K562 (cell line): Measurements from ENCODE around the gene CCDC124. TPM values are rescaled to one million over a fixed set of nuclear protein-coding genes. Genes with fewer than 3 reads are reported as not detected.

Experiments used
- HES1 ChIP-seq: fragments of 450-650 bp; IDR thresholded peaks from 2 replicates; pipeline ENCODE4 v1.6.1; 2016; ENCODE audit warnings: low read depth, mild to moderate bottlenecking, moderate library complexity
- HMG20B ChIP-seq: fragments of 250-450 bp; sonication (Bioruptor Pico); IDR thresholded peaks from 2 replicates; pipeline ENCODE4 v1.5.0; 2021; ENCODE audit warnings: mild to moderate bottlenecking
- MCM3 ChIP-seq: fragments of 450-650 bp; IDR thresholded peaks from 2 replicates; pipeline ENCODE4 v1.6.1; 2016
- NFXL1 ChIP-seq: fragments of 450-650 bp; formaldehyde crosslinking; IDR thresholded peaks from 2 replicates; pipeline ENCODE4 v1.4.0; 2021; ENCODE audit warnings: mild to moderate bottlenecking
- WHSC1 ChIP-seq: IDR thresholded peaks from one replicate; pipeline ENCODE4 v1.6.1; 2012; ENCODE audit warnings: low read length, control low read depth, inconsistent platforms
- ZFX ChIP-seq: sonication (generic); formaldehyde crosslinking; IDR thresholded peaks from 2 replicates; pipeline ENCODE4 v1.8.0; 2022; ENCODE audit warnings: mild to moderate bottlenecking, missing genetic modification reagents, moderate library complexity
- ZNF507 ChIP-seq: conservative IDR thresholded peaks from 2 replicates; pipeline ENCODE4 v1.6.1; 2017; ENCODE audit warnings: missing genetic modification characterization, missing compliant biosample characterization
- polyA plus RNA-seq, 8 experiments: library from polyadenylated mRNA; depleted of rRNA in 4 of 8; stranded (reverse) in 5 of 8; unstranded in 3 of 8; fragments of >200 nt; fragmentation: Nextera tagmentation in 2 of 8; fragmentation: Illumina TruSeq in 1 of 8; extraction: Ambion mirVana in 2 of 8; extraction: Trizol in 1 of 8; gene quantifications; 2 replicates each; pipeline versions ENCODE4 v1.2.1 to v1.2.3, GENCODE V29; 2011 to 2014; ENCODE audit warnings: inconsistent platforms in 1 of 8, missing spikeins in 1 of 8
- total RNA-seq, 7 experiments: library from RNA; depleted of rRNA in 6 of 7; stranded (reverse); fragments of >200 nt in 6 of 7; fragmentation: Illumina TruSeq in 2 of 7; extraction: Trizol in 2 of 7; gene quantifications; 2 replicates each; pipeline versions ENCODE4 v1.2.1 to v1.2.3, GENCODE V29; 2011 to 2021; ENCODE audit warnings: low replicate concordance in 1 of 7
- TF ChIP-seq, protein P1 (sequence below): fragments of 450-650 bp; IDR thresholded peaks from 2 replicates; pipeline ENCODE4 v1.6.1; 2016; ENCODE audit warnings: mild to moderate bottlenecking, moderate library complexity
- TF ChIP-seq, protein P2 (sequence below): fragments of 450-650 bp; IDR thresholded peaks from 2 replicates; pipeline ENCODE4 v1.7.0; 2016; ENCODE audit warnings: borderline replicate concordance
- TF ChIP-seq, protein P3 (sequence below): fragments of 250-450 bp; sonication (Bioruptor Pico); IDR thresholded peaks from 2 replicates; pipeline ENCODE4 v1.4.0; 2020; ENCODE audit warnings: mild to moderate bottlenecking

CCDC124 gene
- total and polyA plus RNA-seq, 9 of the 15 experiments (the other 6 are each of a cell fraction or from before 2014, with no cell fraction given), result 5.8 to 234 (median 40.1) TPM

GRCh38 chr19:17950310-17951156 is 17.7 kb downstream of the CCDC124 start (continued):
- TF ChIP-seq, protein P1, sequence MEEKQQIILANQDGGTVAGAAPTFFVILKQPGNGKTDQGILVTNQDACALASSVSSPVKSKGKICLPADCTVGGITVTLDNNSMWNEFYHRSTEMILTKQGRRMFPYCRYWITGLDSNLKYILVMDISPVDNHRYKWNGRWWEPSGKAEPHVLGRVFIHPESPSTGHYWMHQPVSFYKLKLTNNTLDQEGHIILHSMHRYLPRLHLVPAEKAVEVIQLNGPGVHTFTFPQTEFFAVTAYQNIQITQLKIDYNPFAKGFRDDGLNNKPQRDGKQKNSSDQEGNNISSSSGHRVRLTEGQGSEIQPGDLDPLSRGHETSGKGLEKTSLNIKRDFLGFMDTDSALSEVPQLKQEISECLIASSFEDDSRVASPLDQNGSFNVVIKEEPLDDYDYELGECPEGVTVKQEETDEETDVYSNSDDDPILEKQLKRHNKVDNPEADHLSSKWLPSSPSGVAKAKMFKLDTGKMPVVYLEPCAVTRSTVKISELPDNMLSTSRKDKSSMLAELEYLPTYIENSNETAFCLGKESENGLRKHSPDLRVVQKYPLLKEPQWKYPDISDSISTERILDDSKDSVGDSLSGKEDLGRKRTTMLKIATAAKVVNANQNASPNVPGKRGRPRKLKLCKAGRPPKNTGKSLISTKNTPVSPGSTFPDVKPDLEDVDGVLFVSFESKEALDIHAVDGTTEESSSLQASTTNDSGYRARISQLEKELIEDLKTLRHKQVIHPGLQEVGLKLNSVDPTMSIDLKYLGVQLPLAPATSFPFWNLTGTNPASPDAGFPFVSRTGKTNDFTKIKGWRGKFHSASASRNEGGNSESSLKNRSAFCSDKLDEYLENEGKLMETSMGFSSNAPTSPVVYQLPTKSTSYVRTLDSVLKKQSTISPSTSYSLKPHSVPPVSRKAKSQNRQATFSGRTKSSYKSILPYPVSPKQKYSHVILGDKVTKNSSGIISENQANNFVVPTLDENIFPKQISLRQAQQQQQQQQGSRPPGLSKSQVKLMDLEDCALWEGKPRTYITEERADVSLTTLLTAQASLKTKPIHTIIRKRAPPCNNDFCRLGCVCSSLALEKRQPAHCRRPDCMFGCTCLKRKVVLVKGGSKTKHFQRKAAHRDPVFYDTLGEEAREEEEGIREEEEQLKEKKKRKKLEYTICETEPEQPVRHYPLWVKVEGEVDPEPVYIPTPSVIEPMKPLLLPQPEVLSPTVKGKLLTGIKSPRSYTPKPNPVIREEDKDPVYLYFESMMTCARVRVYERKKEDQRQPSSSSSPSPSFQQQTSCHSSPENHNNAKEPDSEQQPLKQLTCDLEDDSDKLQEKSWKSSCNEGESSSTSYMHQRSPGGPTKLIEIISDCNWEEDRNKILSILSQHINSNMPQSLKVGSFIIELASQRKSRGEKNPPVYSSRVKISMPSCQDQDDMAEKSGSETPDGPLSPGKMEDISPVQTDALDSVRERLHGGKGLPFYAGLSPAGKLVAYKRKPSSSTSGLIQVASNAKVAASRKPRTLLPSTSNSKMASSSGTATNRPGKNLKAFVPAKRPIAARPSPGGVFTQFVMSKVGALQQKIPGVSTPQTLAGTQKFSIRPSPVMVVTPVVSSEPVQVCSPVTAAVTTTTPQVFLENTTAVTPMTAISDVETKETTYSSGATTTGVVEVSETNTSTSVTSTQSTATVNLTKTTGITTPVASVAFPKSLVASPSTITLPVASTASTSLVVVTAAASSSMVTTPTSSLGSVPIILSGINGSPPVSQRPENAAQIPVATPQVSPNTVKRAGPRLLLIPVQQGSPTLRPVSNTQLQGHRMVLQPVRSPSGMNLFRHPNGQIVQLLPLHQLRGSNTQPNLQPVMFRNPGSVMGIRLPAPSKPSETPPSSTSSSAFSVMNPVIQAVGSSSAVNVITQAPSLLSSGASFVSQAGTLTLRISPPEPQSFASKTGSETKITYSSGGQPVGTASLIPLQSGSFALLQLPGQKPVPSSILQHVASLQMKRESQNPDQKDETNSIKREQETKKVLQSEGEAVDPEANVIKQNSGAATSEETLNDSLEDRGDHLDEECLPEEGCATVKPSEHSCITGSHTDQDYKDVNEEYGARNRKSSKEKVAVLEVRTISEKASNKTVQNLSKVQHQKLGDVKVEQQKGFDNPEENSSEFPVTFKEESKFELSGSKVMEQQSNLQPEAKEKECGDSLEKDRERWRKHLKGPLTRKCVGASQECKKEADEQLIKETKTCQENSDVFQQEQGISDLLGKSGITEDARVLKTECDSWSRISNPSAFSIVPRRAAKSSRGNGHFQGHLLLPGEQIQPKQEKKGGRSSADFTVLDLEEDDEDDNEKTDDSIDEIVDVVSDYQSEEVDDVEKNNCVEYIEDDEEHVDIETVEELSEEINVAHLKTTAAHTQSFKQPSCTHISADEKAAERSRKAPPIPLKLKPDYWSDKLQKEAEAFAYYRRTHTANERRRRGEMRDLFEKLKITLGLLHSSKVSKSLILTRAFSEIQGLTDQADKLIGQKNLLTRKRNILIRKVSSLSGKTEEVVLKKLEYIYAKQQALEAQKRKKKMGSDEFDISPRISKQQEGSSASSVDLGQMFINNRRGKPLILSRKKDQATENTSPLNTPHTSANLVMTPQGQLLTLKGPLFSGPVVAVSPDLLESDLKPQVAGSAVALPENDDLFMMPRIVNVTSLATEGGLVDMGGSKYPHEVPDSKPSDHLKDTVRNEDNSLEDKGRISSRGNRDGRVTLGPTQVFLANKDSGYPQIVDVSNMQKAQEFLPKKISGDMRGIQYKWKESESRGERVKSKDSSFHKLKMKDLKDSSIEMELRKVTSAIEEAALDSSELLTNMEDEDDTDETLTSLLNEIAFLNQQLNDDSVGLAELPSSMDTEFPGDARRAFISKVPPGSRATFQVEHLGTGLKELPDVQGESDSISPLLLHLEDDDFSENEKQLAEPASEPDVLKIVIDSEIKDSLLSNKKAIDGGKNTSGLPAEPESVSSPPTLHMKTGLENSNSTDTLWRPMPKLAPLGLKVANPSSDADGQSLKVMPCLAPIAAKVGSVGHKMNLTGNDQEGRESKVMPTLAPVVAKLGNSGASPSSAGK, result no peak
- TF ChIP-seq WHSC1, result no peak
- TF ChIP-seq, protein P2, sequence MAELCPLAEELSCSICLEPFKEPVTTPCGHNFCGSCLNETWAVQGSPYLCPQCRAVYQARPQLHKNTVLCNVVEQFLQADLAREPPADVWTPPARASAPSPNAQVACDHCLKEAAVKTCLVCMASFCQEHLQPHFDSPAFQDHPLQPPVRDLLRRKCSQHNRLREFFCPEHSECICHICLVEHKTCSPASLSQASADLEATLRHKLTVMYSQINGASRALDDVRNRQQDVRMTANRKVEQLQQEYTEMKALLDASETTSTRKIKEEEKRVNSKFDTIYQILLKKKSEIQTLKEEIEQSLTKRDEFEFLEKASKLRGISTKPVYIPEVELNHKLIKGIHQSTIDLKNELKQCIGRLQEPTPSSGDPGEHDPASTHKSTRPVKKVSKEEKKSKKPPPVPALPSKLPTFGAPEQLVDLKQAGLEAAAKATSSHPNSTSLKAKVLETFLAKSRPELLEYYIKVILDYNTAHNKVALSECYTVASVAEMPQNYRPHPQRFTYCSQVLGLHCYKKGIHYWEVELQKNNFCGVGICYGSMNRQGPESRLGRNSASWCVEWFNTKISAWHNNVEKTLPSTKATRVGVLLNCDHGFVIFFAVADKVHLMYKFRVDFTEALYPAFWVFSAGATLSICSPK, result no peak
- no peak for TF ChIP-seq ZFX (CRISPR knock-in tag)
- TF ChIP-seq HES1, result no peak
- no peak for TF ChIP-seq MCM3
- no peak for TF ChIP-seq HMG20B
- TF ChIP-seq, protein P3, sequence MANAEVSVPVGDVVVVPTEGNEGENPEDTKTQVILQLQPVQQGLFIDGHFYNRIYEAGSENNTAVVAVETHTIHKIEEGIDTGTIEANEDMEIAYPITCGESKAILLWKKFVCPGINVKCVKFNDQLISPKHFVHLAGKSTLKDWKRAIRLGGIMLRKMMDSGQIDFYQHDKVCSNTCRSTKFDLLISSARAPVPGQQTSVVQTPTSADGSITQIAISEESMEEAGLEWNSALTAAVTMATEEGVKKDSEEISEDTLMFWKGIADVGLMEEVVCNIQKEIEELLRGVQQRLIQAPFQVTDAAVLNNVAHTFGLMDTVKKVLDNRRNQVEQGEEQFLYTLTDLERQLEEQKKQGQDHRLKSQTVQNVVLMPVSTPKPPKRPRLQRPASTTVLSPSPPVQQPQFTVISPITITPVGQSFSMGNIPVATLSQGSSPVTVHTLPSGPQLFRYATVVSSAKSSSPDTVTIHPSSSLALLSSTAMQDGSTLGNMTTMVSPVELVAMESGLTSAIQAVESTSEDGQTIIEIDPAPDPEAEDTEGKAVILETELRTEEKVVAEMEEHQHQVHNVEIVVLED, result no peak
- no peak for TF ChIP-seq NFXL1
- TF ChIP-seq ZNF507 (tag), result no peak
